Endodermal cell (in vitro differentiated cells): ENCODE results near the gene COL5A2. TPM values are rescaled to one million over a fixed set of nuclear protein-coding genes. Genes with fewer than 3 reads are reported as not detected.

Source experiments
- DNase-seq: peaks from one replicate; pipeline ENCODE4 v3.0.0-alpha.2; 2017
- H3K27ac ChIP-seq: 2 replicates; pipeline ENCODE4 v1.5.1; 2013; ENCODE audit warnings: mild to moderate bottlenecking, low read depth, low read length, moderate library complexity
- H3K27me3 ChIP-seq: 2 replicates; pipeline ENCODE4 v1.6.1; 2013; ENCODE audit warnings: mild to moderate bottlenecking, low read length, moderate library complexity; ENCODE audit not compliant: insufficient read depth, control insufficient read depth, poor library complexity, severe bottlenecking
- H3K36me3 ChIP-seq: 2 replicates; pipeline ENCODE4 v1.7.0; 2013; ENCODE audit warnings: mild to moderate bottlenecking, low read length, moderate library complexity; ENCODE audit not compliant: control insufficient read depth, insufficient read depth
- H3K4me1 ChIP-seq: one replicate; pipeline ENCODE4 v1.7.0; 2013; ENCODE audit warnings: low read length; ENCODE audit not compliant: control insufficient read depth, insufficient read depth
- H3K4me3 ChIP-seq: 2 replicates; pipeline ENCODE4 v1.5.1; 2013; ENCODE audit warnings: mild to moderate bottlenecking, low read length, moderate library complexity
- H3K9ac ChIP-seq: 2 replicates; pipeline ENCODE4 v1.6.1; 2013; ENCODE audit warnings: mild to moderate bottlenecking, low read length, moderate library complexity; ENCODE audit not compliant: poor library complexity, severe bottlenecking; ENCODE audit errors: extremely low read depth
- H3K9me3 ChIP-seq: 2 replicates; pipeline ENCODE4 v1.6.1; 2013; ENCODE audit warnings: mild to moderate bottlenecking, low read length, moderate library complexity; ENCODE audit not compliant: control insufficient read depth
- H3K27ac Mint-ChIP-seq: 2 replicates; pipeline ENCODE4 v1.8.0; 2020; ENCODE audit warnings: mixed read lengths
- H3K27me3 Mint-ChIP-seq: 2 replicates; pipeline ENCODE4 v1.8.0; 2021; ENCODE audit warnings: mild to moderate bottlenecking, mixed read lengths; ENCODE audit not compliant: insufficient read depth
- H3K36me3 Mint-ChIP-seq: 2 replicates; pipeline ENCODE4 v1.8.0; 2020; ENCODE audit warnings: low read depth, mixed read lengths
- H3K4me1 Mint-ChIP-seq: 2 replicates; pipeline ENCODE4 v1.8.0; 2020; ENCODE audit warnings: mixed read lengths
- H3K4me3 Mint-ChIP-seq: 2 replicates; pipeline ENCODE4 v1.8.0; 2020; ENCODE audit warnings: mild to moderate bottlenecking, moderate library complexity, mixed read lengths
- H3K9me3 Mint-ChIP-seq: 2 replicates; pipeline ENCODE4 v1.8.0; 2020; ENCODE audit warnings: mild to moderate bottlenecking, mixed read lengths
- WGBS, 2 experiments: methylation state at CpG; one replicate each; pipeline versions ENCODE4 v1.1.5 to v1.1.7; 2013; ENCODE audit warnings: missing lambda C conversion rate in 2 of 2, mixed read lengths in 1 of 2; ENCODE audit not compliant: insufficient coverage in 1 of 2, insufficient read length in 1 of 2; 5-methylcytosine and 5-hydroxymethylcytosine counted together
- total RNA-seq, 2 donors: library from RNA; stranded (reverse); fragmentation: NEBNext Ultra II Directional in 1 of 2; extraction: Animal tissue kit (Norgen Biotek cat#: 25700) in 1 of 2; gene quantifications; 2 replicates in 1 of 2; 3 replicates in 1 of 2; pipeline ENCODE4 v1.2.1, GENCODE V29; 2021
- TF ChIP-seq, protein P1 (sequence below): fragments of 200-600 bp; sonication (generic); conservative IDR thresholded peaks from 2 replicates; pipeline ENCODE4 v1.5.0; 2021; ENCODE audit warnings: antibody characterized with exemption, mild to moderate bottlenecking

The COL5A2 gene
- total RNA-seq, 2 donors from 2014 or later, result 117 to 153 TPM

DNA sequence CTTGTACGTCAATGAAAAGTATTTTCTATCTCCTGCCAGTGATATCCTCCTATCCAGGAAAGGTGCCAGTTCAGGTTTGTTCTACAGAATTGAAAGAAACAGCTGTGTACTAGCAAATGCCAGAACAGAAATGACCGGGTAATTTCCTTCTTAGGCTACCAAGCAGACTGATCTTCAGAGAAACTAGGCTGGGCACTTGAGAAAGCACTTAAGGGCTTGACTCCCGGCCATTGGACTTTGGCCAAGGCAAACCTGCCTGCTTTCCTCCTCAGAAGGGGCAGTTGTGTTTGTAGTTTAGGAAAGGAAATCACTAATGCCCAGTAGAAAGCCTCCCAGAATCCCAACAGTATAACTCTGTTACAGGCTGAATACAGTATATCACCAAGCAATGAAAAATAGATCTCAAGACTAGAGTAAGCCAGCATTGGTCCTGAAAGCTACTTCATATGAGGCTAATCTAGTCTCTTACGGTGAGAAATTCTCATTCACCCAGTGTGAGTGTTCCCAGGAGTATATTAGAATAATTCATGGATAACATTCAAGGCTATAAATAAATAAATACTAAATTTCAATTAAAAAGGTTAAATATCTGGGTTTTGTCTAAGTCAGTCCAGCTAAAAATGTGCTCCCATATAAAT is 43.0 kb upstream of the COL5A2 start:
- Mint-ChIP-seq H3K4me1 (peaks cover 16% of the 10 kb centered on the region), H3K4me3 (no peak overlapping the region), H3K27me3 (no peaks in the 10 kb centered on the region), H3K27ac (no peak overlapping the region), H3K9me3 (no peaks in the 10 kb centered on the region), H3K36me3 (no peaks in the 10 kb centered on the region)
- H3K9me3 ChIP-seq, result no peaks in the 10 kb centered on the region
- TF ChIP-seq, protein P1, sequence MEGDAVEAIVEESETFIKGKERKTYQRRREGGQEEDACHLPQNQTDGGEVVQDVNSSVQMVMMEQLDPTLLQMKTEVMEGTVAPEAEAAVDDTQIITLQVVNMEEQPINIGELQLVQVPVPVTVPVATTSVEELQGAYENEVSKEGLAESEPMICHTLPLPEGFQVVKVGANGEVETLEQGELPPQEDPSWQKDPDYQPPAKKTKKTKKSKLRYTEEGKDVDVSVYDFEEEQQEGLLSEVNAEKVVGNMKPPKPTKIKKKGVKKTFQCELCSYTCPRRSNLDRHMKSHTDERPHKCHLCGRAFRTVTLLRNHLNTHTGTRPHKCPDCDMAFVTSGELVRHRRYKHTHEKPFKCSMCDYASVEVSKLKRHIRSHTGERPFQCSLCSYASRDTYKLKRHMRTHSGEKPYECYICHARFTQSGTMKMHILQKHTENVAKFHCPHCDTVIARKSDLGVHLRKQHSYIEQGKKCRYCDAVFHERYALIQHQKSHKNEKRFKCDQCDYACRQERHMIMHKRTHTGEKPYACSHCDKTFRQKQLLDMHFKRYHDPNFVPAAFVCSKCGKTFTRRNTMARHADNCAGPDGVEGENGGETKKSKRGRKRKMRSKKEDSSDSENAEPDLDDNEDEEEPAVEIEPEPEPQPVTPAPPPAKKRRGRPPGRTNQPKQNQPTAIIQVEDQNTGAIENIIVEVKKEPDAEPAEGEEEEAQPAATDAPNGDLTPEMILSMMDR, result no peak
- H3K36me3 ChIP-seq, result no peaks in the 10 kb centered on the region
- WGBS, 2 experiments, result 83 to 94% methylated on average over 1 to 4 of the region's 4 CpGs
- no peak for DNase-seq
- H3K4me1 ChIP-seq, result no peaks in the 10 kb centered on the region
- H3K9ac ChIP-seq, result no peak overlapping the region
- no peak overlapping the region for H3K27ac ChIP-seq
- H3K27me3 ChIP-seq, result no peaks in the 10 kb centered on the region
- no peak overlapping the region for H3K4me3 ChIP-seq

DNA sequence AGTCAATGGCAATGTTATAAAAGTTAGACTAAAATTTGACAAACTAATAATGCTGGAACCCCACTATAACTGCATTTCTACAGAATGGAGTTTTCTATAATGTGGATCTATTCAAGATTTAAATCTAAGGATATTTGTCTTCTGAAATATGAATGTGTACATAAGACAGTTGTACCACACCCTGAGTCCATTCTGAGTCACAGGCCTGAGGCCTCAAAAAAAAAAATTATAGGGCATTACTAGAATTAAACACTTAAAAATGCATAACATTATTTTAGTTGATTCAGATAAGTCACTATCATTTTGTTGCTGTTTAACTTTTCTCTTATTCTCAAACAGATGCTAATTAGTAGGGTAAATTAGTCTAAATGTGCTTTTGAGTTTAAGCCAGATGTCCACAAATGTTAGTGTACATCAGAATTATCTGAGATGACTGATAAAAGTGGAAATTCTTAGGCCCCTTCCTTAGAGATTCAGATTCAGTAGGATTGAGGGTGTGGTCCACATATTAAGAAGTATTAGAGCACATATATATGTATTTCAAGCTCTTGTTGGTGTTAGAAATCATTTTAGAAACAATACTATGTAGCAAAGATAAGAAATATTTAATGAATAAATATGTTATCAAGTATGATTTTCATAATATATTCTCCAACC is 42.4 kb upstream of the COL5A2 start:
- Histone ChIP-seq H3K27me3 (no peaks in the 10 kb centered on the region), H3K4me3 (no peak overlapping the region), H3K9ac (no peak overlapping the region), H3K4me1 (no peaks in the 10 kb centered on the region), H3K27ac (no peak overlapping the region), H3K36me3 (no peaks in the 10 kb centered on the region), H3K9me3 (no peaks in the 10 kb centered on the region)
- no peaks in the 10 kb centered on the region for H3K9me3 Mint-ChIP-seq
- no peak for DNase-seq
- no peaks in the 10 kb centered on the region for H3K27me3 Mint-ChIP-seq
- H3K4me1 Mint-ChIP-seq, result peaks cover 20% of the 10 kb centered on the region
- TF ChIP-seq, protein P1, result no peak
- H3K27ac Mint-ChIP-seq, result no peak overlapping the region
- no peak overlapping the region for H3K4me3 Mint-ChIP-seq
- no peaks in the 10 kb centered on the region for H3K36me3 Mint-ChIP-seq

DNA sequence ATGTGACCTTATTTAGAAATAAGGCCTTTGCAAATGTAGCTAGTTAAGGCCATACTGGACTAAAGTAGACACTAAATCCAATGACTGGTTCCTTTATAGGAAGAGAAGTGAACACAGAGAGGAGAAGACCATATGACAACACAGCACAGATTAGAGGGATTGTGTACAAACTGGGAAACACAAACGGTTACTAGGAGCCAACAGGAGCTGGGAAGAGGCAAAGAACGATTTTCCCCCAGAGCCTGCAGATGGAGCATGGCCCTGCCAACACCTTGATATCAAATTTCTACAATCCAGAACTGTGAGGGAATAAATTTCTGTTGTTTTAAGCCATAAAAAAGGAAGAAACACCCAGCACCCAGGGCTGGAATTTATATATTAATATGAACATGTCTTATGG is 38.7 kb upstream of the COL5A2 start:
- no peaks in the 10 kb centered on the region for H3K9me3 ChIP-seq
- Mint-ChIP-seq H3K27ac (peak overlapping the region; percentile 94), H3K27me3 (no peaks in the 10 kb centered on the region), H3K4me3 (no peak overlapping the region), H3K4me1 (peaks cover 35% of the 10 kb centered on the region), H3K36me3 (no peaks in the 10 kb centered on the region), H3K9me3 (no peaks in the 10 kb centered on the region)
- WGBS, 2 experiments, result 43 to 62% methylated on average over 1 to 2 of the region's 2 CpGs
- H3K4me3 ChIP-seq, result no peak overlapping the region
- TF ChIP-seq, protein P1, result no peak
- H3K27me3 ChIP-seq, result no peaks in the 10 kb centered on the region
- peak overlapping the region; percentile 26 for H3K9ac ChIP-seq
- no peak for DNase-seq
- peak overlapping the region; percentile 13 for H3K27ac ChIP-seq
- H3K36me3 ChIP-seq, result no peaks in the 10 kb centered on the region
- peaks cover 5% of the 10 kb centered on the region for H3K4me1 ChIP-seq
